Hepatocyte (in vitro differentiated cells): ENCODE results near the gene TRIM32.

Experiments used
- CTCF ChIP-seq: fragments of 200-600 bp; sonication (generic); IDR thresholded peaks from 2 replicates; pipeline ENCODE4 v1.5.1; 2016; ENCODE audit warnings: antibody characterized with exemption, mild to moderate bottlenecking; ENCODE audit not compliant: poor library complexity
- EZH2 ChIP-seq: fragments of 200-600 bp; sonication (generic); IDR thresholded peaks from 2 replicates; pipeline ENCODE4 v1.6.1; 2016; ENCODE audit warnings: antibody characterized with exemption, mild to moderate bottlenecking, borderline replicate concordance
- EZH2phosphoT487 ChIP-seq: fragments of 200-600 bp; sonication (generic); IDR thresholded peaks from one replicate; pipeline ENCODE4 v1.6.1; 2018; ENCODE audit warnings: antibody characterized with exemption, mild to moderate bottlenecking, low read depth, moderate library complexity; ENCODE audit not compliant: unreplicated experiment, severe bottlenecking

GRCh38 chr9:116704470-116704869 lies 17.4 kb downstream of the TRIM32 start:
- TF ChIP-seq CTCF (no peak), EZH2 (no peak), EZH2phosphoT487 (no peak)
